GM12892 (cell line): ENCODE measurements around the gene PROSER3.
"Not testable (repeated sequence)": the region's sequence is repeated elsewhere in the genome, so short reads cannot be mapped to it uniquely, and the experiment has no call there.

Experiments used
- DNase-seq: peaks from one replicate; pipeline ENCODE4 v3.0.0; 2011; ENCODE audit not compliant: insufficient read length
- FAIRE-seq: peaks from 2 replicates; lab custom pipeline; 2011; peaks lifted over from hg19 to GRCh38; lab: Jason Lieb, UNC
- POLR2A ChIP-seq: IDR thresholded peaks from 2 replicates; pipeline ENCODE4 v1.6.1; 2011; ENCODE audit warnings: low read depth, low read length, control low read depth
- POLR2AphosphoS5 ChIP-seq: IDR thresholded peaks from 2 replicates; pipeline ENCODE4 v1.6.1; 2011; ENCODE audit warnings: low read depth, low read length, control low read depth
- TAF1 ChIP-seq: IDR thresholded peaks from 2 replicates; pipeline ENCODE4 v1.6.1; 2011; ENCODE audit warnings: low read depth, mild to moderate bottlenecking, control low read depth, low read length, borderline replicate concordance

PROSER3 gene

GRCh38 chr19:35793381-35794165 lies 35.6 kb downstream of the PROSER3 start:
- FAIRE-seq = no peak
- no peak for TF ChIP-seq POLR2A
- no peak for TF ChIP-seq POLR2AphosphoS5
- no peak for TF ChIP-seq TAF1
- no peak for DNase-seq

DNA sequence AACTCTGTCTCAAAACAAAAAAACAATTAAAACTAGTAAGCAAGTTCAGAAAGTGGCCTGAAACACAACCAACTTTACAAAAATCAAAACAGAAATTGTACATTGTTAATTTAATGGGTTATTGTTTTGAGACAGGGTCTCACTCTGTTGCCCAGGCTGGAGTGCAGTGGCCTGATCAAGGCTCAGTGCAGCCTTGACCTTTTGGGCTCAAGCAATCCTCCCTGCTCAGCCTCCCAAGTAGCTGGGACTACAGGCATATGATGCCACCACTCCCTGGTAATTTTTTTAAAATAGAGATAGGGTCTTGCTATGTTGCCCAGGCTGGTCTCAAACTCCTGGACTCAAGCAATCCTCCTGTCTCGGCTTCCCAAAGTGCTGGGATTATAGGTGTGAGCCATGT lies 37.6 kb downstream of the PROSER3 start:
- not testable (repeated sequence) for FAIRE-seq, DNase-seq

GRCh38 chr19:35796645-35797542 lies 38.9 kb downstream of the PROSER3 start:
- FAIRE-seq = no peak
- no peak for DNase-seq

DNA sequence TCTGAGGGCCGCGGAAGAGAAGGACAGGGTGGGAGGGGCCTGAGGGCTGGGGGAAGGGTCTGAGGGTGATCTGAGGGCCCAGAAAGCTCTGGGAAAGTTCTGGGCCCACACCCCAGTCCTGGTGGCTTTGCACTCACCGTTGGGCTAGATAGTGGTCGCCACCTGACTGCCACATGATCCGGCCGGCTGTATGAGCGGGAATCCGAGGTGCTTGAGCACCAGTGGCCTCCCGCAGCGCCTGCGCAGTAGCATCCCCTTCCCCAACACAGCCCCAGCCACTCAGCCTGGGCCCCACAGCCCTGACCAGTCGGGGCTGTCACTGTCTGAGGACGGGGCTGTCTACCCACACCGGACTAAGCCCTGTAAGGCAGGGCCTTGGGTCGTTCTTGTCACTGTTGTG lies 39.7 kb downstream of the PROSER3 start:
- TF ChIP-seq TAF1 = no peak
- TF ChIP-seq POLR2AphosphoS5 = no peak
- TF ChIP-seq POLR2A = no peak
- no peak for FAIRE-seq
- DNase-seq = peak; percentile 20

More at GRCh38 chr19:35796645-35797542, 38.9 kb downstream of the PROSER3 start:
- TF ChIP-seq POLR2AphosphoS5 (no peak), TAF1 (no peak), POLR2A (no peak)

DNA sequence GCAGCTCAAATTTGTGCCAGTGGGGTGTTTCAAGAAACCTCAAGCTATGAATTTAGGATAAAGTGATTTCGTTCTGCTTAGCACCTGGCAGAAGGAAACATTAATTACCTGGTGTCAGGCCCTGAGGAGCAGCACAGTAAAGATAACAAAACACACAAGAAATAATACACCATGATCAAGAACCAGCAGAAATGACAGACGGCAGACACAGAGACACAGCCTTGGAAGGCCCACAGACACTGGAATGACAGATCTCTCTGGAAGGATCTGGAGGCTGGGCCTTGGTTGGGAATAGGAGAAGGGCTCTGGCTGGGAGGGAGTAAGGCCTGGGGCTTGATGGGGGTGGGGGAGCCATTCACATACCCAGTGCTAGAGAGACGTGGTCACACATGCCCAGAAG lies 43.9 kb downstream of the PROSER3 start:
- no peak for FAIRE-seq
- DNase-seq = no peak
- TF ChIP-seq POLR2AphosphoS5 (no peak), TAF1 (no peak), POLR2A (no peak)

GRCh38 chr19:35805526-35806102 lies 47.6 kb downstream of the PROSER3 start:
- no peak for DNase-seq
- no peak for FAIRE-seq

GRCh38 chr19:35806597-35806996 lies 48.6 kb downstream of the PROSER3 start:
- TF ChIP-seq TAF1 = no peak
- TF ChIP-seq POLR2A = no peak
- no peak for TF ChIP-seq POLR2AphosphoS5
- DNase-seq = no peak
- FAIRE-seq = no peak

More at GRCh38 chr19:35805526-35806102, 47.6 kb downstream of the PROSER3 start:
- TF ChIP-seq POLR2A (no peak), POLR2AphosphoS5 (no peak), TAF1 (no peak)

GRCh38 chr19:35807633-35808032 lies 49.7 kb downstream of the PROSER3 start:
- no peak for FAIRE-seq
- no peak for TF ChIP-seq POLR2AphosphoS5
- TF ChIP-seq TAF1 = no peak
- TF ChIP-seq POLR2A = no peak
- DNase-seq = no peak

DNA sequence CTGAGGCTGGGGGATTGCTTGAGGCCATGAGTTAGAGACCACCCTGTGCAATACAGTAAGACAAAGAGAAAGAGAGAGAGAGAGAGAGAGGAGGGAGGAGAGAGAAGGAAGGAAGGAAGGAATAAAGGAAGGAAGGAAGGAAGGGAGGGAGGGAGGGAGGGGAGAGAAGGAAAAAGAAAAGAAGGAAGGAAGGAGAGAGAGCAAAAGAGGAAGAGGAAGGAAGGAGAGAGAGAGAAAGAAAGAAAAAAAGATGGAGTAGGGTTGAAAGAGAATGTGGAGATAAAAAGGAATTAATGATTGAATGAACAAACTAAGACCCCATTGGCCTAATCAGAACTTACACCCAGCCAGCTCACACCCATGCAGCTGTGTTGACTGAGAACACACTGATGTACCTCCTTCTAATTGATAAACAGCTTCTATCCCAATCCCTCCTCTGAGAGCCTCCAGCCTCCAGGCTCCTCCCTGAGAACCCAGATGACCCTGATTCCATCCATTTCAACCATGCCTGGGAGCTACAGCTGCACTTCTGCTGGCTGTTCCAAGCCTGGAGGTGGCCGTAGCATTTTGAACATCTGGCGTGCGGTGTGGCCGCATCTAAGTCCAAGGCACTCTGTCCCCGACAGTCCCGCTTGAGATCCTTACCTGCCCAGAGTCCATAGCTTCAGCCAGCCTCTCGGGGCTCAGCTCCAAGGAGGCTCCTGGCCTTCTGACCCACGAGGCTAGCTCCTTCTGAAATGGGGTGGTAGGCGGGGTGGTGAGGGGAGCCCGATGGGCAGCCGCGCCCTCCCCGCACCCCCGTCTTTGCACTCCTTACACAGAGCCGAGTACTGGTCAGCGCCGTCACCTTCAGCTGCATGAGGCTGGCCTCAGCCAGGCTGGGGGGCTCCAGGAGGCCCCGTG lies 53.6 kb downstream of the PROSER3 start:
- no peak for FAIRE-seq
- DNase-seq = no peak
- TF ChIP-seq POLR2AphosphoS5 = no peak
- no peak for TF ChIP-seq TAF1
- TF ChIP-seq POLR2A = no peak

DNA sequence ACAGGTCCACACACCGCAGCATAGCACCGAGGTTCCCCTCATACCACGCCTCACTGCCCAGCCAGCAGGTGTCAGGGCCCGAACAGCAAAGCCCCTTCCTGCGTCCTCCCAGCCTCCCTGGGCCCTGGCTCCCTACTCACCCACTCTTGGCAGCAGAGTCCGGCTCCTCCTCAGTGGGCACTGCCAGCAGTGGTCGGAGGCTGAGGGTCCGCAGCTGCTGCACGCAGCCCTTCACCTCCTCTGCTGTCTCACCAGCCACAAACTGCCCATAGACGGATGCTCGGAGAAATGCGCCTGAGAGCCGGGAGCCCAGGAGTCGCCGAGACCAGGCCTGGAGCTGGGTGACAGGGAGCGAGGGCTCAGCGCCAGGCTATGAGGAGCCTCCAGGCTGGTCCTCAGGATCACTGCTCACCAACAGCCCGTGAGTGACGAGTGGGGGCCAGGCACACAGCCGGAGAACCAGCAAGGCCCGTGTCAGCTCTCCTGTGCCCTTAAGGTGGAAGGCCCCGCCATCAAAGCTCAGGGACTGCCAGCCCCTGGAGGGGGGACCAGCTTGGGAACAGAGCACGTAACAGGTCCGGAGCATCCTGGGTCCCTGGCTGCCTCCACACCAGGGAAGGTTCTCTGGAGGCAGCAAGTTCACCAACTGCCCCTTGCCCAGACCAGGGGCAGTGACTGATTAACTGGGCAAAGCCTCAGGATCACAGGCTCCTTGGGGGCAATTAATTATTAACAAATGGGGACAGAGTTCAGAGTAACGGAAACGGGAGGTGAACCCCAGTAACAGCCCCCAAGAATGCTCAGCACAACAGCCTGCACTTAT lies 54.5 kb downstream of the PROSER3 start, which contains the start of gene PRODH2:
PRODH2 (minus strand) TSS at position 626 of the 823 bp plus-strand sequence; CDS start at position 586, 40 bp downstream.
- FAIRE-seq = no peak

More for the DNA sequence above, 54.5 kb downstream of the PROSER3 start, which contains the start of gene PRODH2:
- DNase-seq = no peak
- TF ChIP-seq POLR2A (no peak), POLR2AphosphoS5 (no peak), TAF1 (no peak)
